NCI-H1694 (cell line): ENCODE data around the gene AP3D1.
"Not testable (repeated sequence)": the region's sequence is repeated elsewhere in the genome, so short reads cannot be mapped to it uniquely, and the experiment has no call there.

Source experiments
- DNase-seq: peaks from one replicate; lab custom pipeline; 2025; lab: John Stamatoyannopoulos, UW

Gene AP3D1

GRCh38 chr19:2149980-2150793 is 1.2 kb downstream of the AP3D1 start:
- no peak for DNase-seq

- no peak for DNase-seq
Measured at GRCh38 chr19:2148482-2149135, 2.8 kb downstream of the AP3D1 start.

GRCh38 chr19:2145831-2146241 is 5.5 kb downstream of the AP3D1 start:
- no peak for DNase-seq

DNA sequence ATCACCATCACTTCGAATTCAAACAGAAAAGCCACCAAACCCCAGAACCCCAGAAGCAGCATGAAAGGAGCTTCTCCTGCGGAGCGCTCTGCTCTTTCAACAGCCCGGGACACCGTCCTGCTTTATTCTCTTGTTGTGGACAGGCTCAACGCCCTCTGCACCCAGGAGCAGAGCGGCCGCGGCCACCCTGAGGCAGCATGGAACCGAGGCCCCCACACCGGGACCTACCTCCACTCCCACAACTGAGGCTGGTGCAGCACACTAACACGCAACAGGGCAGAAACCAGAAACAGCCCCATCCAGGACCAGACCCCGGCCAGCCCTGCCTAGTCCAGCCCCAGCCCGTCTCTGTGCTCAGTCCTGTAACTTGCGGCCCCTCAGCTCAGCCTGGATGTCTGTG is 7.2 kb downstream of the AP3D1 start:
- DNase-seq: no peak

DNA sequence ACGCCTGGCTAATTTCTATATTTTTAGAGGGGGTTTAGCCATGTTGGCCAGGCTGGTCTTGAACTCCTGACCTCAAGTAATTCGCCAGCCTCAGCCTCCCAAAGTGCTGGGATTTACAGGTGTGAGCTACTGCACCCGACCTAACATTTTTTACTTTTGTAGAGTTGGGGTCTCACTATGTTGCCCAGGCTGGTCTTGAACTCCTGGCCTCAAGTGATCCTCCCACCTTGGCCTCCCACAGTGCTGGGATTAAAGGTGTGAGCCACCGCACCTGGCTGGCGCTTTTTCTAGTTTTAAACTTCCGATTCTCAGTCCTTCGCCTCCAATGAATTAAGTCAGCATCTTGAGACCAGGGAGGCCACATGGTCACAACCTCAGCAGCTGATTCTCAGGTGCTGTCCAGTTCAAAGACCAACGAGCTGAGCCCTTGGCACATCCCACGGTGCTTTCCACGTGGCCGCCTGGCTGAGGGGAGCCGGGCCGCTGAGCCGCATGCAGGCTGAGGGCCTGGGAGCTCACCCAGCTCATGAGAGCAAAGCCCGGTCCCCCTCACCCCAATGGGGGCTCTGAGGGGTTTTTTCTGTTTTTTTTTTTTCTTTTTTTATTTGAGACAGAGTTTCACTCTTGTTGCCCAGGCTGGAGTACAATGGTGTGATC is 9.1 kb downstream of the AP3D1 start:
- DNase-seq: no peak

DNA sequence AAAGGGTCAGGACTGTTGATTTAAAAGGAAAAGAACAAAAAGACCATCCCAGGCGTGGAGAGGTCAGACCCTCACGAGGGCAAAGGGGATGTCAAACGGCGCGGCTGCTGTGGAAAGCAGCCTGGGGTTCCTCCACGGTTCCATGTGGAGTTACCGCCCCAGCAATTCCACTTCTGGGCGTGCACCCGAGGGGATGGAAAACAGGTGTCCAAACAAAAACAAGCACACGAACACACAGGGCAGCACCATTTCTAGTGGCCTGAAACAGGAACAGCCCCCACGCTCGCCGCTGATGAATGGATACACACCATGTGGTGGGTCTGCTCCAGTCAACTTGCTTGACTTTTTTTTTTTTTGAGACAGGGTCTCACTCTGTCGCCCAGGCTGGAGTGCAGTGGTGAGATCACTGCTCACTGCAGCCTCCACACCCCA is 11.2 kb downstream of the AP3D1 start:
- no peak for DNase-seq

- no peak for DNase-seq
Measured at GRCh38 chr19:2139385-2140137, 11.8 kb downstream of the AP3D1 start.

- DNase-seq: no peak
Measured at GRCh38 chr19:2138061-2138728, 13.2 kb downstream of the AP3D1 start.

DNA sequence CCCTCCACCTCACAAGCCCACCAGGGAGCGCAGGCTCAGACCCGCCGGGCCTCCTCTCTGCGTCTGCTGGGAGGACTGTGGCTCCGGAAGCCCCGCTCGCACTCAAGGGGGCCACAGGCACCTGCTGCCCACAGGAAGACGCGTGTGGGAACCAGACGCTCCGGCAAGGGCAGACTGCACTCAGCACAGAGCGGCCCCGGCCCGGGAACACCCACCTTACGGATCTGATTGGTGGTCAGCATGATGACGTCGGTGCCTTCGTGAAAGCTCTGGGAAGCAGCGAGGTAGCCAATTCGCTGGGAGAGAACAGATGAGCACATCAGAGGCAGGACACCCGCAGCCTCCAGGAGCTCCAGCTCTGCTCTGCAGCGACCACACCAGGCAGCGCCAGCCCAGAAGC is 14.6 kb downstream of the AP3D1 start:
- no peak for DNase-seq

DNA sequence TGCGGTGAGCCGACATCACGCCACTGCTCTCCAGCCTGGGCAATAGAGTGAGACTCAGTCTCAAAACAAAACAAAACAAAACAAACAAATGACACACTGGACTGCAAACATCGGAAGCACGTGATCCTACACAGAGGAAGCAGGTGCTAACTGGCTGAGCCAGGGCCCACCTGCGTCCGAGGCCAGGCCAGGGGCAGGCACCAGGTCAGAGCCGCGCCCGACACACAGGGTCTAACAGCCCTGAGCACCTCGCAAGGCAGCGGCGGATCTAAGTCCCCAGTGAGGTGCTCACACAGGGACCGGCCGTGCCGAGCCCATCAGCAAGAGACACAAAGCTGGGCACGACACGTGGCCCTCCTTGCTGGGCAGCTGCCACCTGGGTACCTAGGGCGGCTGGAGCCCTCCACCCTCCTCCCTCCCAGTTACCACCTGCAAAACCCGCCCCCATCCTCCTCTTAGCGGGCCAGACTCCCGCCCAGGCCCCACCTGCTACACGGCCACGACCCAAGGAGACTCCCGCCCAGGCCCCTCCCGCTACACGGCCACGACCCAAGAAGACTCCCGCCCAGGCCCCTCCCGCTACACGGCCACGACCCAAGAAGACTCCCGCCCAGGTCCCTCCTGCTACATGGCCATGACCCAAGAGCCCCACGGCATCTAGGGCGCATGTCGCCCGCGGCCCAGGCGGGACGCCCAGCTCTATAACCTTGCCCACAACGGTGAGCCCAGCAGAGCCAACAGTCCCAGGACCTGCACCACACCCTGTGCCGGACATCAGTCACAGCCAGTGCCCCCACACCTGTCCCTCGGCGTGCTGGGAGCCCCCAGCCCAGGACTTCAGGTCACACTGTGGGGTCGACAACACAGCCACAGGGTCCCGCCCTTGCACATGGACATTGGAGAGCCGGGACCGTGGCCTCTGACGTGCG is 15.6 kb downstream of the AP3D1 start:
- DNase-seq: no peak

- no peak for DNase-seq
Measured at GRCh38 chr19:2132731-2133490, 18.5 kb downstream of the AP3D1 start.

- no peak for DNase-seq
Measured at GRCh38 chr19:2132191-2132590, 19.2 kb downstream of the AP3D1 start.

DNA sequence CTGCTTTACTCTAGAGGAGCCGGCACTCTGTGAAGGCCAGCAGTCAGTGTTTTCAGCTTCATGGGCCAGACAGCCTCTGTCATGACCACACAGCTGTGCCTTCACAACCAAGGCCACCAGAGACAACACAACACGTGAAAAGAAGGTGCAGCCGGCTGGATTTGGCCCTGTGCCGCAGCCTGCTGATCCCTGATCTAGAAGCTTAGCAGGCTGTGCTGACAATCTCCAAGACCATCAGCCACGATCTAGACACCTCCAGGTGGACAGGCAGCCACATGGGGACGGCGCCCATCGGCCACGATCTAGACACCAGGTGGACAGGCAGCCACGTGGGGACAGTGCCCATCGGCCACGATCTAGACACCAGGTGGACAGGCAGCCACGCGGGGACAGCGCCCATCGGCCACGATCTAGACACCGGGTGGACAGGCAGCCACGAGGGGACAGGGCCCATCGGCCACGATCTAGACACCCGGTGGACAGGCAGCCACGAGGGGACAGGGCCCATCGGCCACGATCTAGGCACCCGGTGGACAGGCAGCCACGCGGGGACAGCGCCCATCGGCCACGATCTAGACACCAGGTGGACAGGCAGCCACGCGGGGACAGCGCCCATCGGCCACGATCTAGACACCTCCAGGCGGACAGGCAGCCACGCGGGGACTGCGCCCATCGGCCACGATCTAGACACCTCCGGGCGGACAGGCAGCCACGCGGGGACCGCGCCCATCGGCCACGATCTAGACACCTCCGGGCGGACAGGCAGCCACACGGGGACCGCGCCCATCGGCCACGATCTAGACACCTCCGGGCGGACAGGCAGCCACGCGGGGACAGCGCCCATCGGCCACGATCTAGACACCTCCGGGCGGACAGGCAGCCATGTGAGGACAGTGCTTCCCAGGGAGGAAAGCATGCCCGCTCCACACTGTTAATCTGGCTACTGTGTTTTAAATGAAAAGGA is 20.1 kb downstream of the AP3D1 start:
- not testable (repeated sequence) for DNase-seq

DNA sequence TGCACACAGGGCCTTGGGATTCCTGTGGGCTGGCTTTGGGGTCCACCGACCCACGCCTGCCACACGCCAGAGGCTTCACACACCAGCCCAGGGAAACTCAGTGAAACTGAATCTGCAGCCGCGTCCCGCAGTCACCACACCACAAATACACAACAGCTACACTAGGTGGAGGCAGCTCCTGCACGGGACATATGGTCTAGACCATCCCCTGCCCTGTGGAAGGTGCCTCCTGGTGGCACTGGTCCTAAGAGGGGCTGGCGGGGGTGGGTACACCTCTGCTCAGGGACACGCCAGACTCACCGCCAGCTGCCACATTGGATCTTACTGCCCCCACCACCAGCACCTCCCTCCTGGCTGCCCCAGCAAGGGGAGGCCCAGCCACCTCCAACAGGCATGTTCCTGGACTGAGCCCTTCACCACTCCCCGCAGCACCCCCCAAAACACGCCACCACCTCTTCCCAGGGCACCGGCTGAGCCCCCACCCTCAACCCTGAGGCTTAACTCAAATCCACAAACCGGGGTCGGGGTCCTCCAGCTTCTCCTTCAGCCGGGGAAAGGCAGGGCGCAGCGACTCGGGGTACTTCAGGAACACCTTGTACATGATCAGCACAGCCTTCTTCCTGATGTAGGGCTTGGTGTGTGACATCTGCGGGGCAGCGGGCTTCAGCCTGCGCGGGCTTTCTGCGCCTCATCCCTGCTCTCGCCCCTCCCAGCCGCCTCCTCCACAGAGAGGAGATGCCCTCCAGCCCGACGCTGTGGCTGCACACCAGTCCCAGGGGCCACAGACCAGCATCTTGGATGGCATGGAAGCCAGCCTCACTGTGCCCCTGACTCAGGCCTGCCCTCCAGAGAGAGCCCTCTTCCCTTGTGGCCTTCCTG is 21.2 kb downstream of the AP3D1 start:
- DNase-seq: no peak

- DNase-seq: no peak
Measured at GRCh38 chr19:2129486-2129885, 21.9 kb downstream of the AP3D1 start.

DNA sequence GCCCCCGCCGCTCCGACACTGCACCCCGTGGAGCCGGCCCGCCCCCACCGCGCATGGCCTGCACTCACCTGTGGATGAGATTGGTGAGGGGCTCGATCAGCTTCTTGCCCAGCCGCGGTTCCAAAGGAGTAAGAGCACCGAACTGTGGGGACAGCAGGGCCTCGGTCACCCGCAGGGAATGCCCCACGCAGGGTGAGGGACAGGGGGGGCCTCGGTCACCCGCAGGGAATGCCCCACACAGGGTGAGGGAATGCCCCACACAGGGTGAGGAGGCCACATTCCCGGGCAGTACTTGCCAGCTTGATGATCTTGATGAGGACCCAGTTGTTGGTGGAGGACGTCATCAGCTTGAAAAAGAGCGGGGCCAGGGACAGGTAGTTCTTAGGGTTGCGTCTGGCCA is 22.3 kb downstream of the AP3D1 start:
- no peak for DNase-seq

- DNase-seq: not testable (repeated sequence)
Measured at GRCh38 chr19:2128252-2128651, 23.1 kb downstream of the AP3D1 start.

GRCh38 chr19:2127758-2128157 is 23.6 kb downstream of the AP3D1 start:
- DNase-seq: no peak
